Inflammatory macrophage treated with lipopolysaccharide for 4 hours (primary cell): ENCODE results near the gene CTNNAL1.

Experiments used
- DNase-seq: peaks from one replicate; pipeline ENCODE4 v3.0.0-alpha.2; 2020

CTNNAL1 gene

GRCh38 chr9:108983885-108984284, 29.4 kb downstream of the CTNNAL1 start:
- DNase-seq: no peak

DNA sequence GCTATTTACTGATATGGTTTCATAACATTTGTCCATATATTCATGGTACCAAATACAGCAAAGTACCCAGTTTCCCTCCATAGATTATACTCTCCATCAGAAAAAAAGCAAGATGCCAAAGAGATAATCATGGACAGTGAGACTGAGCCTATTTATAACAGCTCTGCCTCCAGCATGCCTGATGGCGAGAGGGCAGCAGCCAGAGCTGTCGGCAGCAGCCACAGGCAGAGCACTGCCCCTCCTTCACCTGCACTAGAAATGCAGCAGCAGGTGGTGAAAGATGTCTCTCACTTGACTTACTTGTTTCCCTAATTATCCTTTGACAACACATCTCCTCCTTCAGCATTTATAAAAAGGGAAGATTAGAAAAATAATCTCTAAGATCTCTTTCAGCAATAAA, 32.4 kb downstream of the CTNNAL1 start:
- DNase-seq: no peak

- no peak for DNase-seq
Observed at GRCh38 chr9:108978205-108978604, 35.1 kb downstream of the CTNNAL1 start.

DNA sequence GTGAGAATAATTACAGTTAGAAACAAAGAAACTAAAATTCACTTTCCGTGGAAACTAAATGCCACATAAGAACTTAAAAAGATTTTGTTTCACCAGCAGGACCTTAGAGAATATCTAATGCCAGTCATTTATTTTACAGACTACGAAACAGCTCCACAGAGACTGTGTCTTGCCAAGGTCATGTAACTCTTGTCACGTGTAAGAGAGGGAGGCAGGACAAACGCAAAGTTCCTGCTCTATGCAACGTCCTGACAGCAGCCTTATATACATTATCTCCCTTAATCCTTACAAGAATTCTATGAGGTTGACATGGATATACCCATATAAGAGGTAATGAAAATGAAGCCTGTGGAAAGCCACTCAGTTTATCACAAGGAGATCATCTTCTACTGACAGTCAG, 39.4 kb downstream of the CTNNAL1 start:
- DNase-seq: no peak

DNA sequence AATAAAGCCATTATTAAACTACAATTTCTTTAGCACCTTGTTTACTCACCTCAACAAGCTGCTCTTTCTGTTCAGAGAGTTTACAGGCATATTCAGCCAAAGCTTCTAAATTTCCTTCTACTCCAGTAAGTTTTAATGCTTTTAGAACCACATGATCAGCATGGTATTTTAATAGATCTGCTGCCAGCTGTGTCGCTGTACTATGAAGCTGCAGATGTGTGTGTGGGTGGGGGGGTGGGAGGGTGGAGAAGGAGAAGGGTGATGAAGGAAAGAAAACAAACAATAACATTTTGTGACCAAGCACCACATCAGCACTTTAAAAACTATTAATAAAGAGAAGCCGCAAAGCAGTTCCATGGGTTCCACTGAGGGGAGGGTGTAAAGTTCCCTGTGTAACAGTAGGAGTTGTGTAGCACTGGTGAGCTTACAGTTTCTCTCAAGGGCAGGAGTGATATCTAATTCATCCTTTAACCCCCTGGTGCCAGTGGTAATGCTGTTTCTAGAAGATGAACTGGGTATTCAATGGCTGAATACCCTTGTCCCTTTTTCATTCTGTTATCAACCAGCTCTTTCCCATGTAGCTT, 40.6 kb downstream of the CTNNAL1 start:
- DNase-seq: no peak

GRCh38 chr9:108972186-108972585, 41.1 kb downstream of the CTNNAL1 start:
- DNase-seq: no peak

- DNase-seq: peak; percentile 10
Observed at GRCh38 chr9:108971392-108971791, 41.9 kb downstream of the CTNNAL1 start.

DNA sequence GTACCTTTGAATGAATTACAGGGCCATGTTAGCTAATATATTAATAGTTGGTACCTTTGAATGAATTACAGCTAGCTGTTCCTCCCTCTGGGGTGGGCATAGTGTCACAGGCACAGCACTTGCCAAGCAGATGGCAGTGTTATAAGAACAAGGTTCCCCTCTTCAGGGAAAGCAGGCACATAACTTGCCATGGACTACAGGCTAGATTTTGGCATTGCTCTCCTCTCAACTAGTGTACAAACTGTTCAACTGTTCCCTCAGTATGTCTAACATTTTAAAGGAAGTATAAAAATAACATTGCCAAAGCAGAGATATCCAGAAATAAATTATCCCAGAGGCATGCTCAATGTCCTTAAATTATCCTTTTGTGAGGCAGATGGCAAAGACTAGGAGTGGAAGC, 45.4 kb downstream of the CTNNAL1 start:
- no peak for DNase-seq

GRCh38 chr9:108963459-108964143, 49.7 kb downstream of the CTNNAL1 start:
- DNase-seq: no peak

- no peak for DNase-seq
Observed at GRCh38 chr9:108961151-108961550, 52.1 kb downstream of the CTNNAL1 start.

DNA sequence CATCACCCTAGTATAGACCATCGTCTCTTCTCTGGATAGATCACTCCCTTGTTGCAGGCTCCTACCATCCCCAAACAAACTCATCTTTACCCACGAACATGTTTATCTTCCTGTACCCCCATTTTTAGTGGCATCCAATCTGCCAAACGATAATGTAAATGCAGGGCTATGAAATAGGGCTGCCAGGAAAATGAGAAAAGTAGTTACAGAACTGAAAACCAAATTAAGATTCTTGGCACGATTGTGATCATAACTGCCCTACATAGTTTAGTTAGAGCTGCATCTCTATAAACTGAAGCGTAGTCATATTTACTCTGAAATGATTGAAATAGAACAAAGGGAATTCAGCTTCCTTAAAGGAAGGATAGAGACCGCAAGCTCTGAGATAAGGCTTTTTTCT, 53.0 kb downstream of the CTNNAL1 start:
- no peak for DNase-seq

DNA sequence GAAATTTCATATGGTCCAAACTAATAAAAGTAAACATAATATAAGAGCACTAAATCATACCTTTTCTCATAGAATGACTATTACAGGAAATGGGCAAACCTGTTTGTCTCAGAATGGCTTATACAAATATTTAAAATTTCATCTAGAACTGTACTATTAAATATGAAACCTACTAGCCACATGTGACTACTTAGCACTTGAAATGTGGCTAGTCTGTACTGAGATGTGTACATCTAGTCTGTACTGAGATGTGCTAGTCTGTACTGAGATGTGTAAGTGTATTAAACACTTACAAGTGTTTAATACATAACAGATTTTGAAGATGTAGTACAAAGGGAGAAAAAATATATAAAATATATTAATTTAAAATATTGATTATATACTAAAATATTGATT, 56.7 kb downstream of the CTNNAL1 start:
- no peak for DNase-seq

GRCh38 chr9:108956022-108956630, 57.2 kb downstream of the CTNNAL1 start:
- no peak for DNase-seq

- DNase-seq: peak; percentile 53
Observed at GRCh38 chr9:108953983-108954574, 59.2 kb downstream of the CTNNAL1 start.

DNA sequence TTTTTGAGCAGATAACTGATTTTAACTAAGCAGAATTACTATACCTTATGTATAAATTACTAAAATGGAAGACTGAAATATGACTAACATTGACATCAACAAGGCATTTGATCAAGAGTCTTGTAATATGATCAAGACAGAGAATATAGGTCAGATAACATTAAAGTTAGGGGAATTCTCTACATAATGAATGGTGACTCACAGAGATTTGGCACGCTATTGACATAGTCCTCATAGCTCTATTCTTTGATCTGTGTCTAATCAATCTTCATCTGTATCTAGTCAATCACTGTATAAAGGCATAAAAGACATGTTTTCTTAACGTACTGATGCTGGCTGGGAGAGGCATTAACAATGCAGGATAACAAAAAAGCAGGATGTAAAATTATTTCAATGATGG, 61.7 kb downstream of the CTNNAL1 start:
- no peak for DNase-seq

GRCh38 chr9:108950168-108950567, 63.1 kb downstream of the CTNNAL1 start:
- no peak for DNase-seq

DNA sequence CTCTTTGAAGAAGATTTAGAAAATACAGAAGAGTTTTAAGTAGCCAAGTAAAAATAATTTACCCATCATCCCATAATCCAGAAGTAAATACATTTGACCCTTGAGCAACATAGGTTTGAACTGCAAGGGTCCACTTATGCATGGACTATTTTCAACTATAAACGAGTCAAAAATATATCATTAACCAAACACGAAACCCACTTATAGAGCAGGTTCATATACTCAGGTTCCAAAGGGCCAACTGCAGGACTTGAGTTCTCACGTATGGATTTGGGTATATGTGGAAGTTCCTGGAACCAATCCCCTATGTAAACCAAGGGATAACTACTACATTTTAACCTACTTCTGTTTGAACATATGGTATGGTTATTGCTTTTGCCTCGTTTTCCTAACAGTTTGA, 73.3 kb downstream of the CTNNAL1 start:
- no peak for DNase-seq

GRCh38 chr9:108937561-108938305, 75.6 kb downstream of the CTNNAL1 start:
- no peak for DNase-seq

DNA sequence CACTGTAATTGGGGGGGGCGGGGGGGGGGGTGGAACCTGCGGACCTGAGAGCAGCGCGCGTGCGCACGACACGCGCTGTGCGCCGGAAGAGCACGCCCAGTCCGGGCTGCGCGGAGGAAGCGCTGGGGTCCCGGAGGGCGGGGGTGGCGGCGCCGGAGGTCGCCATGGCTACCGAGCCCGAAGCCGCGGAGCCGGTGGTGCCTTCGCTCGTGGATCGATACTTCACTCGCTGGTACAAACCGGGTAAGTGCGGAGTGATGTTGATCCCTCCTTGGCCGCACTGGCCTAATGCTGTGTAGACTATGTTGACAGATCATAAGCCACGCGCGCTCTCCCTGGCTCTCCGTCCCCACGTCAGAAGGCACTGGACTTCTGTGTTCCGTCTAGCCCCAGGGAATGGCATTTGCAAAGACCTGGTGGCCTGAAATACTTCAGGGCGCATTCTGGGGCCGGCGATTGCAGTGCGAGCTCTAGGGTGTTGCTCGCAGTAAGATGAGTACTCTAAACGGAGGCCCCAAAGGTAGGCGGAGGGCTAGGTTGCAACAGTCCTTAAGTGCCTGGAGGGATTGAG, 78.9 kb downstream of the CTNNAL1 start, which contains the start of gene ABITRAM:
Gene ABITRAM, plus strand, starts transcription at position 78 of the 571 bp plus-strand sequence. Its CDS starts 87 bp downstream, at position 165.
- peak; percentile 87 for DNase-seq

GRCh38 chr9:108933718-108934322, 79.5 kb downstream of the CTNNAL1 start, which contains the start of gene ELP1:
Gene ELP1, minus strand, starts transcription at chr9:108934124. Its CDS starts 2,978 bp downstream, at chr9:108931146.
- DNase-seq: peak; percentile 97

DNA sequence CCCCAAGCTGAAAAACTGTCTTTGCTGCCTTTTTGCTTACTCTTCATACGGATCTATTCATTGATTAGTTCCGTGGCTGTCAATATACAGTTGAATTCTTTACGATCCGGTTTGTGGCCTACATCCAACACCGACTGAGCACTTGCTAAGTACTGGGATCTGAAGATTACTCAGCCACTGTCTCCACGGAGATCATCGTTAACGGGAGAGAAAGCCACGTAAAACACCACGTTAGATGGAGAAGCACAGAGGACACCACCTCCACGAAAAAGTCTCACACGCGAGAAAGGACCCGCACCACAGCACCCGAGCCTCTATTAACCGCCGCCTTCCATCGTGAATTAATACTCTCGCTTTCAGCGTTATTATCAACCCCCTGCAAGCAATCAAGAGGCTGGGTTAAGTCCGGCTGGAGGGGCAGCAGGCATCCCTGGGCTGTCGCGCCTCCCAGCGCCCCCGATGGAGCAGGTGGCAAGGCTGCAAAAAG, 80.0 kb downstream of the CTNNAL1 start:
- DNase-seq: no peak

DNA sequence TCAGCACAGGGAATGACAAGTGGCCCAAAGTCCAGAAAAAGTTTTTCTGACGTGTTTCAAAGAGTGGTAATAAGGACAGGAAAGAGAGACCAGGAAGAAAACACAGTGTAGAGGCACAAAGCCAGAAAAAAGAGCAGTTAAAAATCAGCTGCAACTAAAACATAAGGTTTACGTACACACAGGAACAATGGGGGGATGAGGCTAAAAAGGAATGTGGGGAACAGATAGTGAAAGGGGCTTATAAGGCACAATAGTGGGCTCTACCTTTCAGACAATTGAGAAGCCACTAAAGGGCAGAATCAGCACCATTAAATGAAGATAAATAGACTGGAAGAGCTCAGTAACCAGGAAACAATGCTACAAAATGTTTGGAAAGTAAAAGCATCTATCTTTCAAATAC, 84.9 kb downstream of the CTNNAL1 start:
- DNase-seq: no peak
